Activated T-helper 1 cell treated with anti-CD3 and anti-CD28 coated beads, Interleukin-2, amount 50 U/mL, for 16 hours (primary cell): ENCODE measurements around the gene UNC5C.
"Not testable (repeated sequence)": the region's sequence is repeated elsewhere in the genome, so short reads cannot be mapped to it uniquely, and the experiment has no call there.

Source experiments
- DNase-seq, 2 donors: peaks; one replicate each; pipeline ENCODE4 v3.0.0-alpha.2; 2020; ENCODE audit warnings: low read depth in 1 of 2, low spot score in 1 of 2

UNC5C gene

GRCh38 chr4:95181996-95182306, 366.8 kb downstream of the UNC5C start:
- no peak for DNase-seq

- DNase-seq = no peak
Measured at GRCh38 chr4:95181243-95181995, 367.4 kb downstream of the UNC5C start.

- no peak for DNase-seq
Measured at GRCh38 chr4:95180531-95181242, 368.1 kb downstream of the UNC5C start.

- DNase-seq = no peak
Measured at GRCh38 chr4:95178938-95179337, 369.8 kb downstream of the UNC5C start.

GRCh38 chr4:95171377-95171776, 377.4 kb downstream of the UNC5C start:
- DNase-seq = not testable (repeated sequence)

GRCh38 chr4:95170176-95170575, 378.6 kb downstream of the UNC5C start:
- DNase-seq = no peak

DNA sequence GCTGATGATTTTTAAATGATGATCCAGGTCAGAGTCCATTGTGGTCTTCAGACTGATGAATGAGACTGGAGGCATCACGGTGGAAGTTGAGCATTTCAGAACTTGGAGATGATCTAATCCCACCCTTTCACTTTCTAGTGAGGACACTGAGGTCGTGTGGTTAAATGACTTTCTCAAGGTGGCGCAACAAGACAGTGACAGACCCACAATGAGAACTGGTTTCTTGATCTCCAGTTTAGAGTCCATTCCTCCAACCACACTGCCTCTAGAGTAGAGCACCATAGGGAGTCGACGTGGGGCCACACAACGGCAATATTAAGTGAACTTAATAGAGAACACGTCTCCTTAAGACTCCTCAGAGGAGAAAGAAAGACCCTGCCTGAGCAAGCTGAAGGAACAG, 381.0 kb downstream of the UNC5C start:
- DNase-seq = no peak

DNA sequence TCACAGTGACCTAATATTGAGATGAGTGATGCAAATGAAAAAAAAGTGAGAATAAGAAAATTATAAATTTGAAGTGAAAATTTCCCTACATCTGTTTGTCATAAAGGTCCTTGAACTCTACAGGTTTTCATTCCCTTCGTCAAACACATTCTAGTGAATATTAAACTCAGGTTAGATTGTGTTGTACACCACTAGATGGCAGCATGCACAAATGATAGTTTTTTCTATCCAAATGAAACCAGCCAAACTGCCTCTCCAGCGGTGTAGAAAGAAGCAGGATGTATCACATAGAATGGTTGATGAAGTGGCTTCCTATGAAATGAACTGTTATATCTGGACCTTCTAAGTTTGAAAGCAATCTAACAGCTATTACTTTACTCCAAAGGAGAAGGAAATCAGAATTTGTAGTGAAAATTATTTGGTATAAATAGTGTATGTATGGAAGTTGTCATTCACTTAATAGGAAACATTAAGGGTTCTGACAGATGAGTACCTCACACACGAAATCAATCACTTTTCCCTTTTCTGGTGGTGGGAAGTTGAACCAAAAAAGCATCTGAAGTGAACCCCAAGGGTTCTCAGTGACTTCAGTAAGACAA, 382.7 kb downstream of the UNC5C start:
- DNase-seq = no peak

GRCh38 chr4:95162867-95163266, 385.9 kb downstream of the UNC5C start:
- no peak for DNase-seq

DNA sequence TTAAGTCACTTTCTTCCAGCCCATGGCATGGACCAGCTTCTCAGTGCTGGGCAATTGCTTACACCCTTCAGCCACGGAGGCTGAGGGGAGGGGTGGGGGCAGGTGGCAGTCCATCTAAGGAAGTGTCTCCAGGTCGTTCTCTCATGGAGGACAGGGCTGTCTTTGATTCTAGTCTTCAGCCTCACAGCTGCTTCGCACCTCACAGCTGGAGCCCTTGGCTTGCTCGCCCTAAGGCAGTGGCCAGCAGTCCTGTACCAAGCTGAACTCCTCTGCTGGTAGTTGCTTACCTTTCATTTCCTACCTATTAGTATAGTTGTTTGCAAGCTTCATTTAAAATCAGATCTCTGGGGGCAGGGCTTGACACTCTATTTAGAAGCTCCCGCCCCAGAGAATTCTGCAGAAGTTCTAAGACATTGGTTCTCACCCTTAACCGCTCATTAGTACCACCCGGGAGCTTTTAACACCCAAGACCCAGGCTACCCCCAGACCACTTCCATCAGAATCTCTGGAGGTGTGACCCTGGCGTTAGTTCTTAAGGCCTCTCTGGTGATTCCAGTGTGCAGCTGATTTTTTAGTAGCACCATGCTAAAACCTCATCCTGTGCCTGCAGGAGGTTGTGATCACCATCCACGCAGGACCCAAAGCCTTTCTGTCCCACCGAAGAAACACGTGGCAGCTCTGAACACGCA, 386.8 kb downstream of the UNC5C start:
- no peak for DNase-seq

DNA sequence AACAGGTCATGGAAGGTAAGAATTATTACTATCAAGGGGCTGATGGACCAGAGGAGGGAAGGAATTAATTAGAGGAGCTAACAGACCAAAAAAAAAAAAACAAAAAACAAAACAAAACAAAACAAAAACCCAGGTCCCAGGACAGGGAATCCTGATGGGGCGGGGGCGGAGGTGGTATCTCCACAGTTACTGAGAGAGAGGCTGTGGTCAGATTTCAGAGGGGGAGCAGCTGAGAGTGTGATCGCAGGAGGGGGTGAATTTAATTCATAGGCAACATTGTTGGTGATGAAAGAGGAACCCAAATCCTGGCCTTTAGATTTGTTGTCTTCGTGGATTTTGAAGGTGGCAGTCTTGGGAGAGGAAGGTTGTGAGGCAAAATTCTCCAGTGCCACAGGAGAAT, 389.4 kb downstream of the UNC5C start:
- DNase-seq = no peak

- DNase-seq = no peak
Measured at GRCh38 chr4:95158626-95159025, 390.1 kb downstream of the UNC5C start.

DNA sequence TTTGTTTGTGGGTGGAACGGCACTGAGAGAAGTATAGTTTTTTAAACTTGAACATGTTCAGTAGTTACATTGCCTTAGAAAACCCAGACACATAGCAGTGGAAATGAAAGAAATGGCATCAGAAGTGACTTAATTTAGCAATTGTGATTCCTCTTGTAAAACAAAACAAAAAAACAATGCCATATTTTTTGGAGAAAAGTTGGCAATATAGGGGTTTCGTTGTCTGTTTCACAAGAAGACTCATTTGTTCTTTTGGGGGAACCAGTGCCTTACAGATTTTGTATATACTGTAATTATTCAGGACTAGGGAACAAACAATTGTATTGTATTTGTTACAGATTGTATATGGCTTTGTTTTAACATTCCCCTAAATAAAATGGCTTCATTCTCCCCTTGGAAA, 390.7 kb downstream of the UNC5C start:
- DNase-seq = no peak

- no peak for DNase-seq
Measured at GRCh38 chr4:95157596-95157995, 391.2 kb downstream of the UNC5C start.

GRCh38 chr4:95156452-95156765, 392.4 kb downstream of the UNC5C start:
- DNase-seq = no peak

DNA sequence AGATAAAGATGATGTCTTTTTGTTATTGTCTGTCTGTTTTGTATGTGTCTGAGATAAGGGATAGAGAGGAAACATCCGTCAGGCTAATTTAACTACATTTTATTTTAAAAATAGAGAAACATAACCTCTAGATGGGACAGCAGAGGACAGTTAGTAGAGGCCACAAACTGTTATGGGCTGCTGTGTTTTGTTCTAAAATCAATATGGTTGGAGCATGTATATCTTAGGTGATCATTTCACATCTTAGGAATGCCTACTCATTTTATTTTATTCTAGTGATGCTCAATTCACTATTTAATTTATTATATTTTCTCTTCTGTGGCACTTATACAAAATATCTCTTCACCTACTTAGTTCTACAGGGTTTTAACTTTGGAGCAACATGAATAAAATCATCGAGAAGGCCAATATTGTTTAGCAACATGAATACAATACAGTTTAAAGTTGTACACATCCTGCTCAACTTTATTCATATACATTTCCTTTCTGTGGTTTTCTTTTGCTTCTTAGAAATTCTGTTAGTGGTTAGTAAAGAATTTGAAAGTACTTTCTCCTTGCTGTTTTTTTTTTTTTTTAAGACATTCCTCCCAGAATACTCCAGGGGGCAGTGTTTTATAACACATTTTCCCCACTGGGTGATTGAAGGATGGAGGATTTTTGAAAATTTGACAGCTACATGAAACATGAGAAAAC, 392.9 kb downstream of the UNC5C start:
- DNase-seq = no peak

DNA sequence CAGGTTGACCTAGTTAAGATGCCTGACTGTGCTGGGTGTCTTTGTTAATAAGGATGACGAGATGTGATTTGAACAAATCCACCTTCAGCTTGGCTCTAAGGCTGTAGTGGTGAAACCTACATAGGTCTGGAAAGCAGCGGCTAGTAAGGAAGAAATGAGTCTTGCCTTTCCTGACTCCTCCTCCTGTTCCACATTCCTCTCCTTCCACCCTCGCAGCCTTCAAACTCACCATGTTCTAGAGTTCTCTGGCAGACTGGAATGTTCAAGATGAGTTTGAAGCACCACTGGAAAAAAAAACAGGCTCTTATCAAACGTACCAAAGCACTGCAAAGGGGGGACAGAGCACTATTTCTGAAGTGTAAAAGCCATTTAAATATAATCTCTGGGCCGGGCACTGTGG, 395.6 kb downstream of the UNC5C start:
- no peak for DNase-seq

DNA sequence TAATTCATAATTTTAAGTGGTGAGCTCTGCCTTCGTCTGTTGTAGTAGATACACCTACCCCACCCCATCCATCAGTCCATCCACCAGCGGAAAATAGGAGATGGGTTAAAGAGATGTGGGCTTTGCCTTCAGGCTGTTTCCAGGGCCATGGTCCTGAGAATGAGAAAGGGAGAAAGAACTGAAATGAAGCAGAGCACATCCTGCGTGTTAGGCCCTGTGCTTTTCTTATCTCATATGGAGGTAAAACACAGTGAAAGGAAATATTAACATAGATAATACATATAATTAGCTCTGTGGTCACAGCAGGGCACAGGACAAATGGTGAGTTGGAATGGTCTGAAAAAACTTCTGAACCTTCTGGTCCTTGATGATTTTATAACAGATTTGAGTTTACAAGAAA, 397.5 kb downstream of the UNC5C start:
- no peak for DNase-seq

- no peak for DNase-seq
Measured at GRCh38 chr4:95142932-95143331, 405.8 kb downstream of the UNC5C start.

DNA sequence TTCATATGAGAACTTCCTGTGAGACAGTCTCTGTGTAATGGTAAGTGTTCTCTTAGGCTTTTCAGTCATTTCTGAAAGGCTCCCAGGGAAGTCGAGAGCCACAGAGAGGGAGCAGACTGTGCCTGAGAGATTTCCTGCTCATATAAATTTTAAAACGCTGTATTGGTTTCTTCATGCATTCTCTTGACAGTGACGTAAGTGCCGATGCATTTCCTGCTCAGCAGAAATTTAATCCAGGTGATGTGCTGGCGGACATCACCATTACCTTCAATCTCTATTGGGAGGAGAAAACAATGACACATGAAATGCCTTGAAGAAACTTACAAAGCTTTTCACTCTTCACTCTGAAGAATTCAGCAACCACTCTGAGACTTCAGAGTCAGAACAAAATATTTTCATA, 407.4 kb downstream of the UNC5C start:
- no peak for DNase-seq

- not testable (repeated sequence) for DNase-seq
Measured at GRCh38 chr4:95139424-95139823, 409.3 kb downstream of the UNC5C start.

- not testable (repeated sequence) for DNase-seq
Measured at GRCh38 chr4:95134016-95134415, 414.8 kb downstream of the UNC5C start.
